Activated CD8-positive, alpha-beta memory T cell treated with anti-CD3 and anti-CD28 coated beads, Interleukin-2, amount 50 U/mL, for 1 hour (primary cell): ENCODE measurements around the gene NTNG1.

Experiments used
- DNase-seq: peaks from one replicate; pipeline ENCODE4 v3.0.0-alpha.2; 2020; ENCODE audit errors: extremely low read depth

NTNG1 gene

DNA sequence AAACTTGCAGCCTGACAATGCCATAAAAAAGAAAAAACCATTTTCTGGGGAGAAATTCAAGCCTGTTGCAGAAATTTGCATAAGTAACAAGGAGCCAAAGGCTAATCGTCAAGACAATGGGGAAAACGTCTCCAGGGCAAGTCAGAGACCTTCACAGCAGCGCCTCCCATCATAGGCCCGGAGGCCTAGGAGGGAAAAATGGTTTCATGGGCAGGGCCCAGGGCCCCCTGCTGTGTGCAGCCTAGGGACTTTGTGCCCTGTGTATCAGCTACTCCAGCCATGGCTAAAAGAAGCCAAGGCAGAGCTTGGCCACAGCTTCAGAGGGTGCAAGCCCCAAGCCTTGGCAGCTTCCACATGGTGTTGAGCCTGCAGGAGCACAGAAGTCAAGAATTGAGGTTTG, 369.5 kb downstream of the NTNG1 start:
- no peak for DNase-seq

DNA sequence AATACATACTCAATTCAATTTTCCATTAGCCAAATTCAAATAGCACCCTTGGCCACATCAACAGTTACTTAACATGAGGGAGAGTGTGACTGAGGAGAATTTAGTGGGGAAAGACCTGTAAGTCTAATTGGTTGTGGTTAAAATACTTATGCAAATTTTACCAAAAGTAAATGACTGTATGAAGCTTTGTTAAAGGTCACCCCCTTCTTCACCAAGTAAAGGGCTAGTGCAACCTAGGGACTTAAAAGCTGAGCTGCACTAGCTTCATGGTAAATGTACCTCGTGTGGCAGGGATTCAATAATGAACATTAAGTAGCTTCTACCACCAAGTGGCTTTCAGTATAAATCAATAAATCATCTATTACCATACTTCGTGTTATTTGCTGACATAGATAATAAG, 372.0 kb downstream of the NTNG1 start:
- DNase-seq, result no peak

- no peak for DNase-seq
Observed at GRCh38 chr1:107514841-107515240, 374.0 kb downstream of the NTNG1 start.

DNA sequence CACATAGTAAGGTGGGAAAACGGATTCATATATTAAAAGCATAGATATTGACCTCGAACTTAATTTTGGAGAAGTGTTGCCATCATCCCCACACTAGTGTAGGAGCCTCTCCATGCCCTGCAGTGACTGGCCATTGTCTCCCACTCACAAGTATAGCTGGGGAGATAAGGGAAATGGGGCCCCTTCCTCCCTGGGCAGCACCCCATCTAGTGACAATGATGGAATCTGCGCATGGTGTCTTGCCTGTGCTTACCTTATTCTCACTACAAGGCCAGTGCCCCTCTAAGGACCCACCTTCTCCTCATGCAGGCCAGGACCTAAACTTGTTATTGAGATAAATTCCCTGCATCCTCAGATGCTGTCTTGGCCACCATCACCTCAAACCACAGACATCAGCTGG, 374.9 kb downstream of the NTNG1 start:
- no peak for DNase-seq

GRCh38 chr1:107523061-107523460, 382.2 kb downstream of the NTNG1 start:
- DNase-seq, result no peak

DNA sequence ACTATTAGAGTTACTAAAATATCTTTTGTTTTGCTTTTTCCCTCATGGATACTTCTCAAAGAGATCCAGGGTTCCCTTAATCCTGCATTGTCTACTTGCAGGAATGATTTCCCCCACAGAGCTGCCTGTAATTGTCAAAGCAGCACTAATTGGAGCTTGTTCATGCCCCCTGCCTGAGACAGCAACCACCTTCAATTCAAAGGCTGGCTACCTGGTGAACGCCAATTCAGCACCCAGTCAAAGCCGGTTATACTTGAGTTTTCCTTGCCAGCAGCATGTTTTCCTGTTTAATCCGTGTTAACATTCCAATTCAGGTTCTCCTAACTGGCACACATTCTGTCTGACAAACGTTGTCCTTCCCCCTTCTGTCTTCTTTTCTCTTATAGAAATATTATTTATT, 382.9 kb downstream of the NTNG1 start:
- DNase-seq, result no peak

DNA sequence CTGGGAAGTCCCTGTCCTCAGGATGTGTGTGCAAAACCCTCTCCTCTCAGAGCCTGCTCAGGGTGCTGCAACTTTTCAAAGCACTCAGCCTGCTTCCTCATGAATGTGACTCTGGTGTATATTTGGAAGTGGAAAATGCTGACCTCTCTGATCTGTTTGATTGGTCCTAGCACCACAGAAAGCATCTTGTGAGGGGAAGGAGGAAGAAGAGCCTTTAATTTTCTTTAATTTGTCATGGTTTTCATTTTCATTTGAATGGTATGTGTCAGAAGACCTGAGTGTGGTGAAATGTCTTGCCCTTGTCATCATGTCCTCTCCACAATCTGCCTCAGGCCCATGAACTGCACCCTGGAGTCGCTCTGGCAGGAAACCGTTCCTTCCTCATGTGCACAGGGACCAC, 383.5 kb downstream of the NTNG1 start:
- no peak for DNase-seq

DNA sequence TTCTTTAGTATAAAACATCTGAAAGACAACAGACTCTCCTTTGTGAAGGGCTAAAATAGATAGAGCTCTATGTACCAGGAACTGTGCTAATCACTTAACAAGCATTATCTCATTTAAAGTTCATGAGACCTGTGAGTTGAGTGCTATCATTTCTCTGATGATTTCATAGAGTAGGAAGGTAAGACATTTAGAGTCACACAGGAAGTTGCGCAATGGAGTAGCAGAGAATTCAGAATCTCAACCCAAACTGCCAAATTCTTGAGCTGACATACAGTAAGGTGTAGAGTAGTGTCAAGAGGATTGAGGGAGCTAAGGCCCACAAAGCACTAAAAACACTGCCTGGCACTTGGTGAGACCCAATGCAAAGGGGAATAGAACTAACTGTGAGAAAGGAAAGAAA, 384.3 kb downstream of the NTNG1 start:
- no peak for DNase-seq

DNA sequence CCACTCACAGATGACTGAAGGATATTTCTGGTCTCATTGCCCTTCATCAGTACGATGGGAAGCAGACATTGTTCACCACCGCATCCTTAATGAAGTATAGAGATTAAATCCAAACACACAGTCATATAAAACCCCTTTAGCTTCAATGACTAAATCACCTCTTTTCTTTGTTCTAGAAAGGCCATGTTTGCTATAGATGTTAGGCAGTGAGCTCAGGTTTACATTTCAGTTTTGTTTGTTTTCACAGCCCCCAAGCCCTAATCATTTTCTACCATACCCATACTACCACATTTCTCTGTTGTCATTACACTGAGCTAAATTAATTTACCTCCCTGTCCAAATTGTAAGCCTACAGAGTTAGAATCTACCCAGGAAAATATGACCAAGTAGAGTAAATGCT, 385.1 kb downstream of the NTNG1 start:
- DNase-seq, result no peak

- DNase-seq, result no peak
Observed at GRCh38 chr1:107526524-107527198, 385.8 kb downstream of the NTNG1 start.

- DNase-seq, result no peak
Observed at GRCh38 chr1:107529511-107530149, 388.8 kb downstream of the NTNG1 start.

DNA sequence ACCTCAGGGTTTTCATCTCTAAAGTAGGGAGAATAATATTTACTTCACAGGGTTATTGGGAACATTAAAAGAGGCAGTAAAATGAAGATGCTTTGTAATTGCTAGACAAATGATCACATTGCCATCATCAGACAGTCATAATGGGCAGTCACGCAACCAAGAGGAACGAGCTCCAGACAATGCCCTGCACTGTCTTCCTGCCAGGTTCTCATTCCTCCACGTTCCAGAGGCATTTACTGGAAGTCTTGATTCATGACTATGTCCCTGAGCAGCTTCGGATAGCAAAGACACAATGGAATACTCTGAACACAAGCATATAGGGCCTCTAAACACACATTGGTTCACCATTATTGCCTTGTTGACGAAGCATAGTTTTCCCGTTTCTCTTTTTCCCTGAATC, 389.7 kb downstream of the NTNG1 start:
- DNase-seq, result no peak

GRCh38 chr1:107531065-107531908, 390.4 kb downstream of the NTNG1 start:
- no peak for DNase-seq

- no peak for DNase-seq
Observed at GRCh38 chr1:107532318-107532717, 391.5 kb downstream of the NTNG1 start.
